DND-41 (cell line): Measurements from ENCODE around the gene ASRGL1.

Experiments
- CTCF ChIP-seq: IDR thresholded peaks from 2 replicates; pipeline ENCODE4 v1.5.1; 2012; ENCODE audit warnings: borderline replicate concordance, low read length, moderate library complexity, mild to moderate bottlenecking; ENCODE audit not compliant: poor library complexity, severe bottlenecking; ENCODE audit errors: extremely low read depth
- EZH2 ChIP-seq: IDR thresholded peaks from 3 replicates; pipeline ENCODE4 v1.6.1; 2012; ENCODE audit warnings: borderline replicate concordance, low read depth, mild to moderate bottlenecking, moderate library complexity, low read length, inconsistent platforms; ENCODE audit not compliant: severe bottlenecking

GRCh38 chr11:62374801-62375200 lies 37.6 kb downstream of the ASRGL1 start:
- TF ChIP-seq CTCF (no peak), EZH2 (no peak)
